ENCODE measurements around the gene PLVAP. TPM values are rescaled to one million over a fixed set of nuclear protein-coding genes. Genes with fewer than 3 reads are reported as not detected.
A peak's percentile ranks its signal among the peaks of the same experiment; 100 is the strongest.

PLVAP gene
- total and polyA plus RNA-seq, 2 donors (not counting 3 experiments of a cell fraction or from before 2014, with no cell fraction given), result 5.7 to 16.9 TPM

DNA sequence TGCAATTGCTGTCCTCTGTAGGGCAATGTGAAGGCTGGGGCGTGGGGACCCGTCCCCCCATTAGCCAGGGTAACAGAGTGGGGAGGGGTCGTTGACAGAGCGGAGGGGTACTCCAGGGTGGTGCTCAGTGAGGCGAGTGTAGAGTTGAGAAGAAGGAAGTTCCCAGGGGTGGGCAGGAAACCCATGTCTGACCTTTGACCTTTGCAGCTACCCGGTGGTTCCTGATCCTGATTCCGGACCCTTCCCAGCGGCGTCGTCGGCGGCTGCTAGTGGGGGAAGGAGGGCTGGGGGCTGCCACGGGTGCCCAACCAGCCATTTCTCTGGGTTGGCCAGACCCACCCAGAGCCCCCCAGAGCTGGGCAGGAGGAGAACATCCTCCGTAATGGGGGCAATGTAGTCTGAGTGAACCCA is 2.1 kb upstream of the PLVAP start:
- Histone ChIP-seq H3K79me2 (ENCODE audit: control insufficient read depth, insufficient read depth, low read length) (no peaks in the 10 kb centered on the region), H3K9me1 (replicated peaks; ENCODE audit: control insufficient read depth, extremely low read depth, insufficient read depth, low read length) (no peaks in the 10 kb centered on the region), H2AFZ (ENCODE audit: low read depth, low read length) (no peak overlapping the region), H3K27ac (ENCODE audit: insufficient read depth, low read depth, low read length) (no peak overlapping the region), H3K4me1 (ENCODE audit: control insufficient read depth, extremely low read depth, insufficient read depth, low read length) (peaks cover 39% of the 10 kb centered on the region), H3K9me3 (replicated peaks; ENCODE audit: control insufficient read depth, insufficient read depth, low read length) (no peaks in the 10 kb centered on the region), H3K4me2 (ENCODE audit: insufficient read depth, low read length) (no peak overlapping the region), H3K4me3 (replicated peaks in 1 of 3; ENCODE audit: insufficient read depth in 1 of 3, low read depth in 1 of 3, low read length in 3 of 3) (no peak overlapping the region), H4K20me1 (replicated peaks; ENCODE audit: control insufficient read depth, extremely low read depth, insufficient read depth, low read length) (no peaks in the 10 kb centered on the region), H3K27me3 (ENCODE audit: control insufficient read depth in 2 of 2, insufficient read depth in 2 of 2, low read length in 2 of 2) (no peaks in the 10 kb centered on the region), H3K36me3 (ENCODE audit: control insufficient read depth in 2 of 2, extremely low read depth in 1 of 2, insufficient read depth in 2 of 2, low read length in 2 of 2) (no peaks in the 10 kb centered on the region), H3K9ac (replicated peaks; ENCODE audit: extremely low read depth, insufficient read depth, low read length) (no peak overlapping the region)
- peak; percentile 12 for FAIRE-seq
- ChIA-PET POLR2A (no interaction called here), CTCF (interaction anchor here (1.0 to 1.1 kb wide), 2 partner anchors 12 to 52 kb away, joined by 3 to 4 read pairs; no protein-coding TSS in a partner anchor)
- BruUV-seq (replicated peaks), result no TSS peak
- no peak for TF ChIP-seq POLR2AphosphoS5 (IDR thresholded peaks at IDR 0.05; ENCODE audit: insufficient read depth, low read depth, low read length)
- no peak for TF ChIP-seq CTCF (IDR thresholded peaks at IDR 0.05; ENCODE audit: extremely low read depth in 1 of 2, insufficient read depth in 1 of 2, low read depth in 1 of 2, low read length in 2 of 2)
- TF ChIP-seq EZH2 (IDR thresholded peaks at IDR 0.05; ENCODE audit: borderline replicate concordance, low read depth, low read length, severe bottlenecking), result no peak
- no peak for TF ChIP-seq POLR2A (IDR thresholded peaks at IDR 0.05; ENCODE audit: low read depth, low read length)
- TF ChIP-seq JUN (IDR thresholded peaks at IDR 0.05; ENCODE audit: borderline replicate concordance, insufficient read depth, insufficient read length, low read depth), result no peak
- TF ChIP-seq GATA2 (IDR thresholded peaks at IDR 0.05; ENCODE audit: insufficient read depth, insufficient read length, low read depth, low read length), result no peak
- no peak for TF ChIP-seq FOS (IDR thresholded peaks at IDR 0.05; ENCODE audit: borderline replicate concordance, insufficient read depth, low read length)
- TF ChIP-seq MYC (IDR thresholded peaks at IDR 0.05; ENCODE audit: low read depth, low read length), result no peak
- intact Hi-C loops (cut with micrococcal nuclease) (no loop called here), dilution Hi-C loops (cut with MboI; ENCODE audit: extremely low pct_ligation_motif_present, low sequenced_read_pairs) (no loop called here)
- peak; percentile 59 for DNase-seq (ENCODE audit: low read depth, low spot score)

Data from endothelial cell of umbilical vein (primary cell).